HepG2 (cell line): ENCODE measurements around the gene TET3.

Experiments used
- CHD2 ChIP-seq: IDR thresholded peaks from 2 replicates; pipeline ENCODE4 v1.6.1; 2011; ENCODE audit warnings: low read depth, low read length, improper control_type of control experiment
- JUN ChIP-seq: sonication (generic); formaldehyde crosslinking; IDR thresholded peaks from 2 replicates; pipeline ENCODE4 v1.4.0; 2020; ENCODE audit warnings: mild to moderate bottlenecking, missing genetic modification reagents
- TF ChIP-seq, protein P1 (sequence below): sonication (generic); formaldehyde crosslinking; IDR thresholded peaks from 2 replicates; pipeline ENCODE4 v1.5.0; 2020; ENCODE audit warnings: mild to moderate bottlenecking, missing genetic modification reagents, moderate library complexity

DNA sequence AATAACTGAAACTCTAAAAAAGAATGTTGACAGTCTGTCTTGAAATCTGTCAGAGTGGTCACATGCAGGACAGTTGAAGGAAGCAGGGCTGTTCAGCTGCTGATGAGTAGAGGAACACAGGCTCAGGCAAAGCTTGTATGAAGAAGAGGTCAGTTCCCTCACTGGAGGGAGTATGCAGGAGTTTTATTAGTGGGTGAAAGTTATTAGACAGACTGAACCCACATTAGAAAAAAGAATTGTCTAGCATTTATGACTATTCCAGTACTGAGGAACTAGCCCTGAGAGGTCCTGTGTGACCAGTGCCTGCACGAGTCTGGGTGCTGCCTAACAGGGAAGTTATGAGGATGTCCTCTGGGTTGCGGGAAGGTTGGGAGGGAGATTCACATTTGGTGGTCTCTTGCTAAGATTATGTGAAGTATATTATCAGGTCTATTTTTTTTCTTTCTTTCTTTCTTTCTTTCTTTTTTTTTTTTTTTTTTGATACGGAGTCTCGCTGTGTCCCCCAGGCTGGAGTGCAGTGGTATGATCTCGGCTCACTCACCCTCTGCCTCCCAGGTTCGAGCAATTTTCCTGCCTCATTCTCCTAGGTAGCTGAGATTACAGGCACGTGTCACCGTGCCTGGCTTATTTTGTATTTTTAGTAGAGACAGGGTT is 9.6 kb downstream of the TET3 start:
- no peak for TF ChIP-seq JUN (CRISPR knock-in tag)
- no peak for TF ChIP-seq CHD2
- TF ChIP-seq, protein P1, sequence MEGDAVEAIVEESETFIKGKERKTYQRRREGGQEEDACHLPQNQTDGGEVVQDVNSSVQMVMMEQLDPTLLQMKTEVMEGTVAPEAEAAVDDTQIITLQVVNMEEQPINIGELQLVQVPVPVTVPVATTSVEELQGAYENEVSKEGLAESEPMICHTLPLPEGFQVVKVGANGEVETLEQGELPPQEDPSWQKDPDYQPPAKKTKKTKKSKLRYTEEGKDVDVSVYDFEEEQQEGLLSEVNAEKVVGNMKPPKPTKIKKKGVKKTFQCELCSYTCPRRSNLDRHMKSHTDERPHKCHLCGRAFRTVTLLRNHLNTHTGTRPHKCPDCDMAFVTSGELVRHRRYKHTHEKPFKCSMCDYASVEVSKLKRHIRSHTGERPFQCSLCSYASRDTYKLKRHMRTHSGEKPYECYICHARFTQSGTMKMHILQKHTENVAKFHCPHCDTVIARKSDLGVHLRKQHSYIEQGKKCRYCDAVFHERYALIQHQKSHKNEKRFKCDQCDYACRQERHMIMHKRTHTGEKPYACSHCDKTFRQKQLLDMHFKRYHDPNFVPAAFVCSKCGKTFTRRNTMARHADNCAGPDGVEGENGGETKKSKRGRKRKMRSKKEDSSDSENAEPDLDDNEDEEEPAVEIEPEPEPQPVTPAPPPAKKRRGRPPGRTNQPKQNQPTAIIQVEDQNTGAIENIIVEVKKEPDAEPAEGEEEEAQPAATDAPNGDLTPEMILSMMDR (CRISPR knock-in tag), result no peak
